ENCODE measurements around the gene CPB2. TPM values are rescaled to one million over a fixed set of nuclear protein-coding genes. Genes with fewer than 3 reads are reported as not detected.

Gene CPB2
- under 1 TPM in 1 of 4 donors, not detected in 3; 0.28 TPM for total RNA-seq

- Histone ChIP-seq H3K27me3 (no peaks in the 10 kb centered on the region), H3K36me3 (no peaks in the 10 kb centered on the region), H3K27ac (no peak within 1 kb of the TSS), H3K4me3 (no peak within 1 kb of the TSS), H3K9me3 (no peaks in the 10 kb centered on the region), H3K4me1 (no peaks in the 10 kb centered on the region)
- intact Hi-C loops (cut with DNase I; ENCODE audit: low total_unique reads), result no loop called here
- DNase-seq, result no peak
- TF ChIP-seq POLR2A (IDR thresholded peaks at IDR 0.05) (no peak), CTCF (IDR thresholded peaks at IDR 0.05) (no peak)
Observed at GRCh38 chr13:46104868-46105267, at the start of gene CPB2. Gene CPB2, minus strand, starts transcription at chr13:46105033. Its CDS starts 24 bp downstream, at chr13:46105009.

GRCh38 chr13:46154136-46154801, 49.4 kb upstream of the CPB2 start:
- Histone ChIP-seq H3K4me1 (no peaks in the 10 kb centered on the region), H3K4me3 (no peak overlapping the region), H3K27me3 (no peaks in the 10 kb centered on the region), H3K9me3 (no peaks in the 10 kb centered on the region), H3K36me3 (no peaks in the 10 kb centered on the region), H3K27ac (no peak overlapping the region)
- TF ChIP-seq CTCF (IDR thresholded peaks at IDR 0.05) (no peak), POLR2A (IDR thresholded peaks at IDR 0.05) (no peak)
- DNase-seq, result no peak
- intact Hi-C loops (cut with DNase I; ENCODE audit: low total_unique reads), result no loop called here

- H3K27ac ChIP-seq, result no peak overlapping the region
- TF ChIP-seq POLR2A (IDR thresholded peaks at IDR 0.05) (no peak), CTCF (IDR thresholded peaks at IDR 0.05) (no peak)
- intact Hi-C loops (cut with DNase I; ENCODE audit: low total_unique reads), result no loop called here
- H3K36me3 ChIP-seq, result no peaks in the 10 kb centered on the region
- H3K9me3 ChIP-seq, result no peaks in the 10 kb centered on the region
- no peak overlapping the region for H3K4me3 ChIP-seq
- H3K4me1 ChIP-seq, result no peaks in the 10 kb centered on the region
- H3K27me3 ChIP-seq, result no peaks in the 10 kb centered on the region
- DNase-seq, result no peak
Observed at GRCh38 chr13:46152627-46153328, 47.9 kb upstream of the CPB2 start.

GRCh38 chr13:46150134-46150693, 45.4 kb upstream of the CPB2 start:
- no peak for DNase-seq
- H3K27ac ChIP-seq, result no peak overlapping the region
- H3K4me1 ChIP-seq, result no peaks in the 10 kb centered on the region
- no peaks in the 10 kb centered on the region for H3K36me3 ChIP-seq
- H3K4me3 ChIP-seq, result no peak overlapping the region
- H3K27me3 ChIP-seq, result no peaks in the 10 kb centered on the region
- no peaks in the 10 kb centered on the region for H3K9me3 ChIP-seq
- intact Hi-C loops (cut with DNase I; ENCODE audit: low total_unique reads), result no loop called here
- TF ChIP-seq CTCF (IDR thresholded peaks at IDR 0.05) (no peak), POLR2A (IDR thresholded peaks at IDR 0.05) (no peak)
